Cardiac muscle cell (in vitro differentiated cells and primary cell): Measurements from ENCODE around the gene DNAJC17. TPM values are rescaled to one million over a fixed set of nuclear protein-coding genes. Genes with fewer than 3 reads are reported as not detected.
A peak's percentile ranks its signal among the peaks of the same experiment; 100 is the strongest.

Experiments used
- DNase-seq, 2 donors: peaks; one replicate each; pipeline versions ENCODE4 v3.0.0 to v3.0.0-alpha.2; 2010 to 2017; ENCODE audit warnings: low read depth in 1 of 2, low spot score in 1 of 2
- H3K27ac ChIP-seq: fragments of 200-600 bp; sonication (generic); 2 replicates; pipeline ENCODE4 v1.5.1; 2016
- H3K27me3 ChIP-seq: fragments of 200-600 bp; sonication (generic); 2 replicates; pipeline ENCODE4 v1.6.0; 2016; ENCODE audit warnings: control low read depth
- H3K36me3 ChIP-seq: fragments of 200-600 bp; sonication (generic); 2 replicates; pipeline ENCODE4 v1.5.1; 2016; ENCODE audit warnings: control low read depth
- H3K4me1 ChIP-seq: fragments of 200-600 bp; sonication (generic); 2 replicates; pipeline ENCODE4 v1.8.1; 2017; ENCODE audit warnings: low read depth, mild to moderate bottlenecking, mixed run types
- H3K4me3 ChIP-seq: fragments of 200-600 bp; sonication (generic); 2 replicates; pipeline ENCODE4 v1.5.1; 2016; ENCODE audit warnings: mild to moderate bottlenecking
- H3K9me3 ChIP-seq: fragments of 200-600 bp; sonication (generic); 2 replicates; pipeline ENCODE4 v1.5.1; 2017; ENCODE audit warnings: low read depth, mild to moderate bottlenecking, control low read depth
- polyA plus RNA-seq: library from polyadenylated mRNA; unstranded; fragments of >200 nt; fragmentation: Nextera tagmentation; extraction: Ambion mirVana; gene quantifications from 2 replicates; pipeline ENCODE4 v1.2.1, GENCODE V29; 2016
- total RNA-seq: library from RNA; depleted of rRNA; stranded (reverse); fragments of >200 nt; gene quantifications from 2 replicates; pipeline ENCODE4 v1.2.3, GENCODE V29; 2016
- TF ChIP-seq, protein P1 (sequence below): IDR thresholded peaks from 2 replicates; pipeline ENCODE4 v1.5.1; 2012; ENCODE audit warnings: low read depth, mild to moderate bottlenecking, low read length

The DNAJC17 gene
- total and polyA plus RNA-seq, 2 experiments from 2014 or later = 57.2 to 58.2 TPM

DNA sequence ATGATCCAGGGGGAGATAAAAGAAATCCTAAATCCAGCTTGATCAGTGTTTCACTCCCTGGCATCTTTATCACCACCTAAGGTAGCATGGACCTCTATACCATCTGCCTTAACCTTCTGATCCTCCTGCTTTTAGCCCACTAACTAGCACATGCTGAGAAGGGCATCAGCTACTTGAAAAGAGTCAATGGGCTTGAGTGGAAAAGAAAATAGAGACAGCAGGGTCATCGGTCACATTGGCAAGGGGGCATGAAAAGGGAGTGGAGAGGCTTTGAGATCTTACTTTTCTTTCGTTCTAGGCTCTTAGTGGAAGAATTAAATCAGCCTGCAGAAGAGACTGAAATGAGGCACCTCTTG, 623 bp downstream of the DNAJC17 start:
- TF ChIP-seq, protein P1, sequence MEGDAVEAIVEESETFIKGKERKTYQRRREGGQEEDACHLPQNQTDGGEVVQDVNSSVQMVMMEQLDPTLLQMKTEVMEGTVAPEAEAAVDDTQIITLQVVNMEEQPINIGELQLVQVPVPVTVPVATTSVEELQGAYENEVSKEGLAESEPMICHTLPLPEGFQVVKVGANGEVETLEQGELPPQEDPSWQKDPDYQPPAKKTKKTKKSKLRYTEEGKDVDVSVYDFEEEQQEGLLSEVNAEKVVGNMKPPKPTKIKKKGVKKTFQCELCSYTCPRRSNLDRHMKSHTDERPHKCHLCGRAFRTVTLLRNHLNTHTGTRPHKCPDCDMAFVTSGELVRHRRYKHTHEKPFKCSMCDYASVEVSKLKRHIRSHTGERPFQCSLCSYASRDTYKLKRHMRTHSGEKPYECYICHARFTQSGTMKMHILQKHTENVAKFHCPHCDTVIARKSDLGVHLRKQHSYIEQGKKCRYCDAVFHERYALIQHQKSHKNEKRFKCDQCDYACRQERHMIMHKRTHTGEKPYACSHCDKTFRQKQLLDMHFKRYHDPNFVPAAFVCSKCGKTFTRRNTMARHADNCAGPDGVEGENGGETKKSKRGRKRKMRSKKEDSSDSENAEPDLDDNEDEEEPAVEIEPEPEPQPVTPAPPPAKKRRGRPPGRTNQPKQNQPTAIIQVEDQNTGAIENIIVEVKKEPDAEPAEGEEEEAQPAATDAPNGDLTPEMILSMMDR = no peak
- no peak for DNase-seq
- peaks cover 5% of the 10 kb centered on the region for H3K4me1 ChIP-seq
- peak overlapping the region; percentile 73 for H3K4me3 ChIP-seq
- H3K9me3 ChIP-seq = no peaks in the 10 kb centered on the region
- no peaks in the 10 kb centered on the region for H3K36me3 ChIP-seq
- peak overlapping the region; percentile 75 for H3K27ac ChIP-seq
- H3K27me3 ChIP-seq = no peaks in the 10 kb centered on the region

DNA sequence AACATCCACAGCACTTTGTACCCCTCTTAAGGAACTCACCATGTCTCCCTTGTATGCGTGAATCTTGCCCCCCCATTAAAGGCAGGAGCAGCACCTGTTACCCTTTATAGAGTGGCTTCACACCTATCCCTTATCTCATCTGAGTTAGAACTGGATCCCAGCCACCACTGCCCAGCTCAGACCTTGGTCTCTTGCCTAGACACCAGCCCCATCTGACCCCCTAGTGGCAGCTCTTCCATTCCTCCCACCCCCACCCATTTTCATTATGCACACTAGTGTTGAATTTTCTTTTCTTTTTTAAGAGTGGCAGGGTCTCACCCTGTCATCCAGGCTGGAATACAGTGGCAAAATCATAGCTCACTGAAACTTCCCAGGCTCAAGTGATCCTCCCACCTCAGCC, 3.6 kb downstream of the DNAJC17 start:
- Histone ChIP-seq H3K4me3 (no peak overlapping the region), H3K27me3 (no peaks in the 10 kb centered on the region), H3K36me3 (no peaks in the 10 kb centered on the region), H3K4me1 (peaks cover 5% of the 10 kb centered on the region), H3K9me3 (no peaks in the 10 kb centered on the region), H3K27ac (no peak overlapping the region)
- TF ChIP-seq, protein P1 = no peak
- no peak for DNase-seq

DNA sequence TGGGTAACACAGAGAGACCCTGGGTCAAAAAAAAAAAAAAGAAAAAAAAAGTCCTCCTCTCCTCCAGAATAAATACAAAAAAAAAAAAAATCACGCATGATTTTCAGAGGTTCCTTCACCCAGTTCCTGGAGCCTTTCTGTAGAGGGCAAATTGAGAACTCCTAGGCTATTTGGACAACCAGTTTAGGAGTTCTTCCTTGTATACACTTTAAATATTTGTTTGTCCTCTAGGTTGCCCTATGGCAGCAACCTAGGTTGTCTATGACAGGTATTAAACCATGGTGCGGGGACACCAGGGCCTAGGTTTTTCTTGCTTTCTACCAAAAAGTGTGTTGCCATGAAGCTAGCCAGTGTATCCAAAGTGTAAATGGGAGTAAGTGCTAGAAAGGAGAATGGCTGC, 4.2 kb downstream of the DNAJC17 start:
- Histone ChIP-seq H3K4me1 (peaks cover 5% of the 10 kb centered on the region), H3K27me3 (no peaks in the 10 kb centered on the region), H3K36me3 (no peaks in the 10 kb centered on the region), H3K9me3 (no peaks in the 10 kb centered on the region), H3K27ac (no peak overlapping the region), H3K4me3 (no peak overlapping the region)
- DNase-seq = no peak
- TF ChIP-seq, protein P1 = no peak

DNA sequence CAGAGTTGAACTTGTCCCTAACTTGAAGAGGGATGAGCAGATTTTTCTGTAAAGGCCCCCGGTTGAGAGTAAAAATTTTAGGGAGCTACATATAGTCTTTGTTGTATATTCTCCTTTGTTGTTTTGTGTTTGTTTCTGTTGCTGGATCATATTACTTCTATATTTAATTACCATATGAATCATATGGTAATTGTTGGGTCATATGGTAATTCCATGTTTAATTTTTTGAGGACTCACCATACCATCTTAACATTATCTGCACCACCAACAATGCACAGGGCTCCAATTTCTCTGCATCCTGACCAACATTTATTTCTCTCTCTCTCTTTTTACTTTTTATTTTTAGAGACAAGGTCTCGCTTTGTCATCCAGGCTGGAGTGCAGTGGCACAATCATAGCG, 7.8 kb downstream of the DNAJC17 start:
- Histone ChIP-seq H3K4me1 (no peaks in the 10 kb centered on the region), H3K27ac (no peak overlapping the region), H3K4me3 (no peak overlapping the region), H3K9me3 (no peaks in the 10 kb centered on the region), H3K36me3 (no peaks in the 10 kb centered on the region), H3K27me3 (no peaks in the 10 kb centered on the region)
- TF ChIP-seq, protein P1 = no peak
- DNase-seq = no peak

DNA sequence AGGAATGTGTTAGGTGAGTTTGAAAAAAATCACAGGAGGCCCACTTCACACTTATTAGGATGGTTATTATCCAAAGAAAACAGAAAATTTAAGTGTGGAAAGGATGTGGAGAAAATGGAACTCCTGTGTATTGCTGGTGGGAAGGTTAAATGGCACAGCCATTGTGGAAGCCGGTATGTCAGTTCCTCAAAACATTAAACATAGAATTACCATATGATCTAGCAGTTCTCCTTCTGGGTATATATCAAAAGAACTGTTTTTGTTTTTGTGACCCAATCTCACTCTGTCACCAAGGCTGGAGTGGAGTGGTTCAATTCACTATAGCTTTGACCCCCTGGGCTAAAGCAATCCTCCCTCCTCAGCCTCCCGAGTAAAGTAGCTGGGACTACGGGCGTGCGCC, 10.8 kb downstream of the DNAJC17 start:
- H3K27ac ChIP-seq = no peak overlapping the region
- no peak for DNase-seq

DNA sequence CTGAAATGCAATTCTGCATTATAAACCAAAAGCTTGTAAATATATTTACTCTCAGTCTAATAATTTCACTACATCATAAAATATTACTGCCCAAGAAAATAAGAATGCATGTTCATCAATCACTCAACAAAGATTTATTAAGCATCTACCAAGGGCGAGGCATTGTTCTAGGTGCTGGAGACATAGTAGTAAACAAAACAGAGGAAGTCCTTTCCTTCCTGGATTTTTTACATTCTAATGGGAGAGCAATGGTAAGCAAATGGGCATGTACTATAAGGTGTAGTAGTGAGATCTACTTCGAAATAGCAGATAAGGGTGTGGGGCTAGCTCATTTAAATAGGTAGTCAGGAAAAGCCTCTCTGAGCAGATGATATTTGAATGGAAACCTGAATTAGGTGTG, 11.2 kb downstream of the DNAJC17 start:
- TF ChIP-seq, protein P1 = no peak
- no peak for DNase-seq

More for the DNA sequence above, 10.8 kb downstream of the DNAJC17 start:
- no peaks in the 10 kb centered on the region for H3K36me3 ChIP-seq
- TF ChIP-seq, protein P1 = no peak
- no peaks in the 10 kb centered on the region for H3K9me3 ChIP-seq
- H3K4me3 ChIP-seq = no peak overlapping the region
- H3K4me1 ChIP-seq = no peaks in the 10 kb centered on the region
- H3K27me3 ChIP-seq = no peaks in the 10 kb centered on the region

More for the DNA sequence above, 11.2 kb downstream of the DNAJC17 start:
- H3K27me3 ChIP-seq = no peaks in the 10 kb centered on the region
- H3K9me3 ChIP-seq = no peaks in the 10 kb centered on the region
- no peaks in the 10 kb centered on the region for H3K36me3 ChIP-seq
- no peak overlapping the region for H3K4me3 ChIP-seq
- H3K4me1 ChIP-seq = no peaks in the 10 kb centered on the region
- H3K27ac ChIP-seq = no peak overlapping the region
